ENCODE measurements around the gene ZNF75A.

Gene ZNF75A

GRCh38 chr16:3281222-3281820 lies 24.0 kb upstream of the ZNF75A start:
- H3K9me3 Mint-ChIP-seq, result no peaks in the 10 kb centered on the region
- no peak for DNase-seq (ENCODE audit: low spot score in 2 of 2)
- ATAC-seq, result no peak
- H3K36me3 Mint-ChIP-seq, result peaks cover 39% of the 10 kb centered on the region
- peaks cover 23% of the 10 kb centered on the region for H3K4me1 Mint-ChIP-seq
- peak overlapping the region; percentile 84 for H3K4me3 Mint-ChIP-seq
- H3K27ac Mint-ChIP-seq, result no peak overlapping the region

GRCh38 chr16:3282103-3282729 lies 23.1 kb upstream of the ZNF75A start:
- Mint-ChIP-seq H3K4me3 (peak overlapping the region; percentile 84), H3K9me3 (no peaks in the 10 kb centered on the region), H3K4me1 (peaks cover 23% of the 10 kb centered on the region), H3K36me3 (peaks cover 48% of the 10 kb centered on the region), H3K27ac (peak overlapping the region; percentile 95)
- DNase-seq (ENCODE audit: low spot score in 2 of 2), result no peak
- ATAC-seq, result peak; percentile 54

- peak; percentile 89 to 95 for DNase-seq (ENCODE audit: low spot score in 2 of 2)
Observed at GRCh38 chr16:3282730-3283542, 22.4 kb upstream of the ZNF75A start, which contains the start of gene ZNF263. Gene ZNF263, plus strand, starts transcription at chr16:3283491. Its CDS starts 328 bp downstream, at chr16:3283819.

GRCh38 chr16:3283543-3284447 lies 21.5 kb upstream of the ZNF75A start:
- no peaks in the 10 kb centered on the region for H3K9me3 Mint-ChIP-seq
- H3K4me1 Mint-ChIP-seq, result peaks cover 23% of the 10 kb centered on the region
- peak overlapping the region; percentile 95 for H3K27ac Mint-ChIP-seq
- peaks cover 63% of the 10 kb centered on the region for H3K36me3 Mint-ChIP-seq
- no peak for DNase-seq (ENCODE audit: low spot score in 2 of 2)
- no peak for ATAC-seq
- peak overlapping the region; percentile 84 for H3K4me3 Mint-ChIP-seq

More at GRCh38 chr16:3282730-3283542, 22.4 kb upstream of the ZNF75A start, which contains the start of gene ZNF263:
- Mint-ChIP-seq H3K4me1 (peaks cover 23% of the 10 kb centered on the region), H3K27ac (peak within 1 kb of the TSS; percentile 95), H3K4me3 (peak within 1 kb of the TSS; percentile 84), H3K9me3 (no peaks in the 10 kb centered on the region), H3K36me3 (peaks cover 55% of the 10 kb centered on the region)
- peak; percentile 92 for ATAC-seq

- H3K9me3 Mint-ChIP-seq, result no peaks in the 10 kb centered on the region
- peak overlapping the region; percentile 84 for H3K4me3 Mint-ChIP-seq
- no peak overlapping the region for H3K27ac Mint-ChIP-seq
- DNase-seq (ENCODE audit: low spot score in 2 of 2), result no peak
- peaks cover 77% of the 10 kb centered on the region for H3K36me3 Mint-ChIP-seq
- no peak for ATAC-seq
- peaks cover 23% of the 10 kb centered on the region for H3K4me1 Mint-ChIP-seq
Observed at GRCh38 chr16:3285131-3285530, 20.2 kb upstream of the ZNF75A start.

GRCh38 chr16:3289998-3290673 lies 15.2 kb upstream of the ZNF75A start:
- H3K4me1 Mint-ChIP-seq, result peaks cover 2% of the 10 kb centered on the region
- H3K36me3 Mint-ChIP-seq, result peaks cover 78% of the 10 kb centered on the region
- ATAC-seq (no peak), DNase-seq (ENCODE audit: low spot score in 2 of 2) (no peak)
- H3K9me3 Mint-ChIP-seq, result peaks cover 14% of the 10 kb centered on the region
- no peak overlapping the region for H3K4me3 Mint-ChIP-seq
- H3K27ac Mint-ChIP-seq, result no peak overlapping the region

GRCh38 chr16:3292604-3293003 lies 12.7 kb upstream of the ZNF75A start:
- ATAC-seq (no peak), DNase-seq (ENCODE audit: low spot score in 2 of 2) (no peak)
- H3K36me3 Mint-ChIP-seq, result peaks cover 57% of the 10 kb centered on the region
- no peaks in the 10 kb centered on the region for H3K4me1 Mint-ChIP-seq
- peaks cover 23% of the 10 kb centered on the region for H3K9me3 Mint-ChIP-seq
- no peak overlapping the region for H3K4me3 Mint-ChIP-seq
- H3K27ac Mint-ChIP-seq, result no peak overlapping the region

GRCh38 chr16:3295209-3295608 lies 10.1 kb upstream of the ZNF75A start:
- peaks cover 30% of the 10 kb centered on the region for H3K9me3 Mint-ChIP-seq
- ATAC-seq, result no peak
- peaks cover 31% of the 10 kb centered on the region for H3K36me3 Mint-ChIP-seq
- DNase-seq (ENCODE audit: low spot score in 2 of 2), result no peak
- H3K27ac Mint-ChIP-seq, result no peak overlapping the region
- H3K4me1 Mint-ChIP-seq, result no peaks in the 10 kb centered on the region
- H3K4me3 Mint-ChIP-seq, result no peak overlapping the region

- DNase-seq (ENCODE audit: low spot score in 2 of 2) (no peak), ATAC-seq (no peak)
- H3K27ac Mint-ChIP-seq, result no peak overlapping the region
- no peak overlapping the region for H3K4me3 Mint-ChIP-seq
- peaks cover 34% of the 10 kb centered on the region for H3K9me3 Mint-ChIP-seq
- H3K36me3 Mint-ChIP-seq, result peaks cover 25% of the 10 kb centered on the region
- no peaks in the 10 kb centered on the region for H3K4me1 Mint-ChIP-seq
Observed at GRCh38 chr16:3295783-3296182, 9.5 kb upstream of the ZNF75A start.

- DNase-seq (ENCODE audit: low spot score in 2 of 2) (no peak), ATAC-seq (no peak)
- Mint-ChIP-seq H3K4me1 (peaks cover 14% of the 10 kb centered on the region), H3K27ac (peak overlapping the region; percentile 61), H3K4me3 (peak overlapping the region; percentile 67), H3K9me3 (peaks cover 23% of the 10 kb centered on the region), H3K36me3 (peaks cover 36% of the 10 kb centered on the region)
Observed at GRCh38 chr16:3304370-3304769, 927 bp upstream of the ZNF75A start.

- DNase-seq (ENCODE audit: low spot score in 2 of 2) (no peak), ATAC-seq (no peak)
- Mint-ChIP-seq H3K4me1 (peaks cover 14% of the 10 kb centered on the region), H3K9me3 (peaks cover 16% of the 10 kb centered on the region), H3K27ac (peak overlapping the region; percentile 61), H3K4me3 (peak overlapping the region; percentile 67), H3K36me3 (peaks cover 43% of the 10 kb centered on the region)
Observed at GRCh38 chr16:3306078-3306477, 781 bp downstream of the ZNF75A start.

- ATAC-seq, result no peak
- peaks cover 71% of the 10 kb centered on the region for H3K36me3 Mint-ChIP-seq
- H3K9me3 Mint-ChIP-seq, result peaks cover 34% of the 10 kb centered on the region
Observed at GRCh38 chr16:3311496-3311895, 6.2 kb downstream of the ZNF75A start.

GRCh38 chr16:3317315-3317999 lies 12.2 kb downstream of the ZNF75A start:
- Mint-ChIP-seq H3K36me3 (peaks cover 61% of the 10 kb centered on the region), H3K9me3 (peaks cover 48% of the 10 kb centered on the region), H3K4me3 (no peak overlapping the region), H3K4me1 (no peaks in the 10 kb centered on the region), H3K27ac (no peak overlapping the region)
- ATAC-seq (no peak), DNase-seq (ENCODE audit: low spot score in 2 of 2) (no peak)

More at GRCh38 chr16:3311496-3311895, 6.2 kb downstream of the ZNF75A start:
- Mint-ChIP-seq H3K4me3 (no peak overlapping the region), H3K27ac (no peak overlapping the region), H3K4me1 (peaks cover 6% of the 10 kb centered on the region)
- no peak for DNase-seq (ENCODE audit: low spot score in 2 of 2)

- no peaks in the 10 kb centered on the region for H3K4me1 Mint-ChIP-seq
- H3K36me3 Mint-ChIP-seq, result peaks cover 19% of the 10 kb centered on the region
- no peak overlapping the region for H3K27ac Mint-ChIP-seq
- ATAC-seq (no peak), DNase-seq (ENCODE audit: low spot score in 2 of 2) (no peak)
- peaks cover 23% of the 10 kb centered on the region for H3K9me3 Mint-ChIP-seq
- no peak overlapping the region for H3K4me3 Mint-ChIP-seq
Observed at GRCh38 chr16:3321816-3322215, 16.5 kb downstream of the ZNF75A start.
